Measurements from ENCODE around the gene POLE2.
"Not testable (repeated sequence)": the region's sequence is repeated elsewhere in the genome, so short reads cannot be mapped to it uniquely, and the experiment has no call there.

POLE2 gene

DNA sequence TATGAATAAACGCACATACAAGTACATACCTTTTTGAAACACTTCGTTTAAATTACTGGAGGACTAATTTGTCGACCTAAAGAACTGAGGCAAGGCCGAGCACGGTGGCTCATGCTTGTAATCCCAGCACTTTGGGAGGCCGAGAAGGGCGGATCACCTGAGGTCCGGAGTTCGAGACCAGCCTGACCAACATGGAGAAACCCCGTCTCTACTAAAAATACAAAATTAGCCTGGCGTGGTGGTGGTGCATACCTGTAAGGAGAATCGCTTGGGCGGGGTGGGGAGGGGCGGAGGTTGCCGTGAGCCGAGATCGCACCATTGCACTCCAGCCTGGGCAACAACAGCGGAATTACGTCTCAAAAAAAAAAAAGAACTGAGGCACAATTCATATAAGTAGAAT, 68.7 kb downstream of the POLE2 start:
- not testable (repeated sequence) for DNase-seq

DNA sequence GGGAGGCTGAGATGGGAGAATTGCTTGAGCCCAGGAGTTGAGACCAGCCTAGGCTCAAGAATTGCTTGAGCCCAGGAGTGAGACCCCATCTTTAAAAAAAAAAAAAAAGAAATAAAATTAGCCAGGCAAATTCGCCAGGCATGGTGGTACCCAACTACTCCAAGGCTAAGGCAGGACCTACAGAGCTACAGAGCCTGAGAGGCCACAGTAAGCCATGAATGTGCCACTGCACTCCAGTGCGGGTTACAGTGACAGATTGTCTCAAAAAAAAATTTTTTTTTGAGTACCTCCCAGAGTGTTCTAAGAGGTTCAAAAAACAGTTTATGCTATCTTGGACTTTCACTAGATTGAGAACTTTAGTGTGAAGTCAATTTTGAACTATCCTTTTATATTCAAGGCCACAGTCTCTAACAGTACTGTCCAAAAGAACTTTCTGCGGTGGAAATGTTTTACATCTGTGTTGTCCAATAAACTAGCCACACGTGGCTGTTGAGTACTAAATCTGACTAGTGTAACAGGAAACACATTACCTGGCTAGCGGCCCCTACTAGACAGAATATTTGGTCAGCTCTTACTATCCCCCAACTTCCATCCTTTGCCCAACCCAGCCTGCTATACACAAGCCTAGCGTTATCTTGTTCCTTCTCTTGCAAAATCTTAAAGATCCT, 70.0 kb downstream of the POLE2 start:
- DNase-seq: no peak

DNA sequence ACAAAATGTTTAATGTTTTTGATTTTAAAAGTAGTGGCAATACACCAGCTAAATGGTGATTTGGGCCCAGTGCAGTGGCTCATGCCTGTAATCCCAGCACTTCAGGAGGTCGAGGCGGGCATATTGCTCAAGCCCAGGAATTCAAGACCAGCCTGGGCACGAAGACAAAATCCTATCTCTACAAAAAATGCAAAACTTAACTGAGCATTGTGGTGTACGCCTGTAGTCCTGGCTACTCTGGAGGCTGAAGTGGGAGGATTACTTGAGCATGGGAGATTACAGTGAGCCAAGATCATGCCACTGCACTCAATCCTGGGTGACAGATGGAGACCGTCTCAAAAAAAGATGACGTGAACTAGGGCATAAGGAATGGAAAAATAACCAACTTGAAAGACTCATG, 72.2 kb downstream of the POLE2 start:
- DNase-seq: no peak

DNA sequence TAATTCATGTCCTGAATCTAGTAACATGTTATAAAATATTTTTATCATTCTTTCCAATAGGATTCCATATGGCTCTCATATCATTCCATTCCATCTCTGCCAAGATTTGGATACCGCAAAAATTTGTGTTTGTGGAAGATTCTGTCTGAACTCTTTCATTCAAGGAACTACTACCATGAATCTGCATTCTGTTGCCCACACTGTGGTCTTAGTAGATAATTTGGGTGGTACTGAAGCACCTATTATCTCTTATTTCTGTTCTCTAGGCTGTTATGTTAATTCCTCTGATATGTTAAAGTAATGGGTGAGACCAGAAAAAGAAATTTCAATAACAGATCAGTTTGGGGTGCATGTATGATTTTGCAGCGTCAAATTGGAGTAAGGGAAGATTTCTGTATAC, 73.8 kb downstream of the POLE2 start:
- no peak for DNase-seq

DNA sequence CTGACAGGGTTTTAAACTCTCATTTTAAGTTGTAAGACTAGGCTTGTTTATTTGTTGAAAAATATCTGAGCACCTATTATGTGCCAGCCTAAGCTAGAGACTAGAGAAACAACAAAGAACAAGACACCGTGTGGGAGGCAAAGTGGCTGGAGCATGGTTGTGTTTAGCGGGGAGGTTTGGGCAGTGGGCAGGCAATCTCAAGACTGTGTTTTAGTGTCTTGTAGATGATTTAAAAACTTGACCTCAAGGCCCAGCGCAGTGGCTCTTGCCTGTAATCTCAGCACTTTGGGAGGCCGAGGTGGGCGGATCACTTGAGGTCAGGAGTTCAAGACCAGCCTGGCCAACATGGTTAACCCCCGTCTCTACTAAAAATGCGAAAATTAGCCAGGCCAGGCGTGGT, 75.3 kb downstream of the POLE2 start:
- no peak for DNase-seq

DNA sequence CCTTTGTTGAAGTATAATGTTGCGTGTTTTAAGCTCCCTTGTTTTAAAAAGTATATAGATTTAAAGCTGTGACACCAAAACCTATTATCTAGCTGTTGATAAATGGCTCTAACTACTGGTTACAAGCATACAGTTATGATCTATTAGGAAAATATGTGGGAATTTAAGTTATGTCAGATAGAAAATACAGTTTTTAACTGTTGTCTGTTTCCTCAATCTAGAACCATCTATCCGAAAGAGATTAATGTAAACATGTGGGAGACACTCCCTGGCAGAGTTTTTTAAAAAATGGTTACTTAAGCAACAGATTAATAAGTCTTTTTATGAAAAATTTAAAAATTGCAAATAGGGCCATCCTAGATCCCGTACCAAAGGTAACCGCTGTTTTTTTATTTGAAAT, 75.8 kb downstream of the POLE2 start:
- no peak for DNase-seq

DNA sequence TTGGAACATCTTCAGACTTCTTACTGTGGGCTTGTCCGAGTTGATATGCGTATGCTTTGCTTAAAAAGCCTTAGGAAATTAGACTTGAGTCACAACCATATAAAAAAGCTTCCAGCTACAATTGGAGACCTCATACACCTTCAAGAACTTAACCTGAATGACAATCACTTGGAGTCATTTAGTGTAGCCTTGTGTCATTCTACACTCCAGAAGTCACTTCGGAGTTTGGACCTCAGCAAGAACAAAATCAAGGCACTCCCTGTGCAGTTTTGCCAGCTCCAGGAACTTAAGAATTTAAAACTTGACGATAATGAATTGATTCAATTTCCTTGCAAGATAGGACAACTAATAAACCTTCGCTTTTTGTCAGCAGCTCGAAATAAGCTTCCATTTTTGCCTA, 80.4 kb downstream of the POLE2 start:
- DNase-seq: no peak

DNA sequence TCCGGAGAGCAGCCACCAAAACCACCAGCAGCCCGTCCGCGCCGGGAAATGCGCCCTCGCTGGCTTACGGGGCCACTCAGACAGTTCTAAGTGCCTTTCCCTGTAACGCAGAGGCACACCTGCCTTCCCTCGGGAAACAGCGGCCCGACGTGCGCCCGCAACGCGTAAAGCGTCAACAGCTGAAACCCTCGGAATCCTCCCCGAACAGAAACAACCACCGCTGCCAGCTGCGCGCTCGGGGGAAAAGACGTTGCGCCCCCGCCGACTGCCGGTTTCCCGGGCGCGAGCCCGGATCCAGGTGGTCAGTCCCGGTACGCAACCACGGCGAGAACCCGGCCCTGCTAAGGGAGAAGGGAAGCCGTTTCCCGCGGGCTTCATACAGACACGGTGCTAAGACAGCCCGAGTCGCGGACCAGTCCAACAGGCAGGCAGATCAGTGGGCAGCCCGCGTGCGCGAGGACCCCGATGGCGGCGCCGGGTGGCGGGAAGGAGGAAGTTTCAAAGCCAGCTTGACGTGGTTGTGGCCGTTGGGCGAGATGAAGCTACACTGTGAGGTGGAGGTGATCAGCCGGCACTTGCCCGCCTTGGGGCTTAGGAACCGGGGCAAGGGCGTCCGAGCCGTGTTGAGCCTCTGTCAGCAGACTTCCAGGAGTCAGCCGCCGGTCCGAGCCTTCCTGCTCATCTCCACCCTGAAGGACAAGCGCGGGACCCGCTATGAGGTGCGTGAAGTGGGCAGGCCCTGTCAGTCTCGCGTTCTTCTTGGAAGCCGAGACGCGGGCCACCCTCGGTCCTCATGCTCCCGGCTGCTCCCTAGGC, 89.3 kb downstream of the POLE2 start, which contains the start of gene LRR1:
TSS of gene LRR1 (plus strand) at position 456 of the 816 bp plus-strand sequence. CDS start at position 537, 81 bp downstream.
- DNase-seq: peak; percentile 93

DNA sequence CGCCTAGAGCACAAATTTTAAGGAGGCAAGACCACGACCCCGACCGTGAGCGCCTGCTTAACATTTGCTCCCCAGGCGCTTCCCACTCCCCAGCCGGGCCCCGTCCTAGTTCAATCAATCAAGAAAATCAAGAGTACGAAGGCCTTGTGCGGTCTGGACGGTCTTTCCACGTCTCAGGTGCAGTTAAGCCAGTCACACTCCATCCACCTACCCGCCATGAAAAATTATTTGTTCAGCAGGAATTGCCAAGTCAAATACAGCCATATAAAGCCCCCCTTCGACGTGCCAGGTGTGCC, 89.9 kb downstream of the POLE2 start:
- no peak for DNase-seq

DNA sequence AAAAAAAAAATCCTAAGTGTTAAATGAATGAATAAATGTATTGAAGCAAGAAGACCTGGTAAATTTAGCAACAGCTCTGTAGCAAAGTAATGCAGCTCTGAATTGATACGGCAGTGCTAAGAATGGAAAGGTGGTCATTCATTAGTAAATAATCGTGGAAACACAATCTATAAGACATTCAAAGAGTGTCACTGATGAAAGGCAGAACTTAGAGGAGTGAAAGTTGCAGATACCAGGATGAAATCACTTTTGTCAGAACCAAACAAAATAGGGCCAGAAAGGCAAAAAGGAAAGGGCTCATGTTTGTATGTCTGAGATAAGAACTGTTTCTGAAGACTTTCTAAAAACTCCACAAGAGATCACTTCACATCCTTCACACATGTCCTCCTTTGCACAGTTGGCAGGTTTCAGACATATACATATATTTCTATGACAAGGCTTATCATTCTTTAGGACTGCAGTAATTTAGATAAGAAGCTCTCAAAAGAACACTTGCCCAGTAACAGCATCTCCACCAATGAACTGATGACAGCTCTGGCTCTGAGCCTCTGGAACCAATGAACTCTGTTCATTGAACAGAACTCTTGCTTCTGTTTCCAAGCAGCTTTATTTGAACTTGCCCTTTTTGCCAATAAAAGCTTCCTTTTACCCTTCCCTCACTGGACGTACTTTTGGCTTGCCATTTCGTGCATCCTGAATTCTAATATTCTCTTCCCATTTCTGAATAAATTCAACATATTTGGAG, 93.5 kb downstream of the POLE2 start:
- no peak for DNase-seq
